GM20000 (cell line): Measurements from ENCODE around the gene EML6.

Experiments used
- DNase-seq: peaks from one replicate; pipeline ENCODE4 v3.0.0; 2012; ENCODE audit warnings: low spot score
- TF ChIP-seq, protein P1 (sequence below): IDR thresholded peaks from 2 replicates; pipeline ENCODE4 v1.5.1; 2012; ENCODE audit warnings: mild to moderate bottlenecking, control low read depth; ENCODE audit errors: extremely low read depth, missing control alignments

The EML6 gene

DNA sequence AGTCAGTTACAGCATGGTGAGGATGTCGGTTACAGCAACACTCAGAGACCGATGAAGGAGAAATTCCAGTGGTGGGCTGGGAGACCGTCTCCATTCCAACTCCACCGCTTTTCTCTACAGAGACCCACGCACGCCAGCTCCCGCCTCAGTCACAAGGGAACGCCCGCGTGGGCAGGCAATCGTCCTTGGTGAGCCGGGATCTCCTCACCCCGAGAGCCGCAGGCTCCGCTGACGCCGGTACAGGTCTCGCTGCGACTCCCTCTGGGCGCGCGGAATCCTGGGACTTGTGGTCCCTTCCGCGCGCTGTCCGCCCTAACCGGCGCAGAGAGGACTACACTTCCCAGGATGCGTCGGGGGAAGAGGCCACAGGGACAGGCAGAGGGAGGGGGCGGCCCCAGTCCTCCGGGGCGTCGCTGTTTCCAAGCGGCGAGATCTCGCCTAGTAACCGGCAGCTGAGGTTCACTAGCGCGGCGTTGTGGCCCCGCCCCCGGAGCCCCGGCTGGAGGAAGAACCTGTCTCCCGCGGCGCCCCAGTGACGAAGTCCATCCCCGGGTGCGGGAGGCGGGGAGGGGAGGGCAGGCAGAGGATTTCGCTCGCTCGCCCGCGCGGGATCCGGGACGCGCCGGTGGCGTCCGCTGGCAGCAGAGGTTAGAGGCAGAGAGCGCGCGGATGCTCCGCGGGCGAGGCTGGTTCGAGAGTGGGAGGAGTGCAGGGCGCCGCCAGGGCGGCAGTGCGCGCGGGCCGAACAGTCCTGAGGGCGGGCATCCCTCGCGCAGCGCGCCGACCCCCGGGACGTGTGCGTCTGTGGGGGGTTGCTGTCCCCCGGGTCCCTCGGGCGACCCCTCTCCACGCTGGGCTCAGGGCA lies at the start of gene EML6:
Gene EML6 (plus strand): TSS at position 532 of the 865 bp plus-strand sequence. CDS start 1,400 bp downstream, outside the sequence.
- TF ChIP-seq, protein P1, sequence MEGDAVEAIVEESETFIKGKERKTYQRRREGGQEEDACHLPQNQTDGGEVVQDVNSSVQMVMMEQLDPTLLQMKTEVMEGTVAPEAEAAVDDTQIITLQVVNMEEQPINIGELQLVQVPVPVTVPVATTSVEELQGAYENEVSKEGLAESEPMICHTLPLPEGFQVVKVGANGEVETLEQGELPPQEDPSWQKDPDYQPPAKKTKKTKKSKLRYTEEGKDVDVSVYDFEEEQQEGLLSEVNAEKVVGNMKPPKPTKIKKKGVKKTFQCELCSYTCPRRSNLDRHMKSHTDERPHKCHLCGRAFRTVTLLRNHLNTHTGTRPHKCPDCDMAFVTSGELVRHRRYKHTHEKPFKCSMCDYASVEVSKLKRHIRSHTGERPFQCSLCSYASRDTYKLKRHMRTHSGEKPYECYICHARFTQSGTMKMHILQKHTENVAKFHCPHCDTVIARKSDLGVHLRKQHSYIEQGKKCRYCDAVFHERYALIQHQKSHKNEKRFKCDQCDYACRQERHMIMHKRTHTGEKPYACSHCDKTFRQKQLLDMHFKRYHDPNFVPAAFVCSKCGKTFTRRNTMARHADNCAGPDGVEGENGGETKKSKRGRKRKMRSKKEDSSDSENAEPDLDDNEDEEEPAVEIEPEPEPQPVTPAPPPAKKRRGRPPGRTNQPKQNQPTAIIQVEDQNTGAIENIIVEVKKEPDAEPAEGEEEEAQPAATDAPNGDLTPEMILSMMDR: no peak
- peak; percentile 99 for DNase-seq

- TF ChIP-seq, protein P1: no peak
- DNase-seq: no peak
Observed at GRCh38 chr2:54675281-54675680, 48.2 kb upstream of the EML6 start.

- TF ChIP-seq, protein P1: no peak
- no peak for DNase-seq
Observed at GRCh38 chr2:54675738-54676137, 47.7 kb upstream of the EML6 start.

DNA sequence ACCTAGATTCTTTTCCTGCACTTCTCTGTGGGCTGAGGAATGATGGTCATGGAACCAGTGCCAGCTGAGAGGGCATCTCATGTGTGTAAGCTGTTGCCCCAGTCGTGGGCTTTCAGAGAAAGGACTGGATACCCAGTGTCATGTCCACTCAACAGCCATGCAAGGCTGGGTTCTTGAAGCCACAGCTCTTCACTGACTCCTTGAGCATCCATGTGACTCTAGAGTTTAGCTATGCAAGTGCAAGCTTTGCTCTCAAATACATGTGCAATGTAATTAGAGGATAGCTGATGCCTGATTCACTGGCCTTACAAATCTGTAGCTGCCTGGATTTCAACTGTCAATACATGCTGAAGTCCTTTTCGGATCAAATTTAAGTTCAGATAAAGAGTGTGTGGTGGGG lies 46.8 kb upstream of the EML6 start:
- TF ChIP-seq, protein P1: no peak
- DNase-seq: no peak

GRCh38 chr2:54677476-54678265 lies 45.8 kb upstream of the EML6 start:
- DNase-seq: peak; percentile 21

GRCh38 chr2:54678719-54679118 lies 44.7 kb upstream of the EML6 start:
- TF ChIP-seq, protein P1: no peak
- DNase-seq: no peak

More at GRCh38 chr2:54677476-54678265, 45.8 kb upstream of the EML6 start:
- TF ChIP-seq, protein P1: no peak

- peak; percentile 34 for DNase-seq
- TF ChIP-seq, protein P1: no peak
Observed at GRCh38 chr2:54680397-54681041, 42.9 kb upstream of the EML6 start.
